Endothelial cell (in vitro differentiated cells): Measurements from ENCODE around the gene STK10. TPM values are rescaled to one million over a fixed set of nuclear protein-coding genes. Genes with fewer than 3 reads are reported as not detected.

Experiments used
- DNase-seq: peaks from one replicate; pipeline ENCODE4 v3.0.0; 2021; ENCODE audit warnings: low spot score
- H3K27ac Mint-ChIP-seq: one replicate; pipeline ENCODE4 v1.8.0; 2021; ENCODE audit warnings: mixed read lengths, inconsistent platforms; ENCODE audit not compliant: unreplicated experiment
- H3K27me3 Mint-ChIP-seq: one replicate; pipeline ENCODE4 v1.8.0; 2021; ENCODE audit warnings: mild to moderate bottlenecking, moderate library complexity, mixed read lengths, inconsistent platforms; ENCODE audit not compliant: unreplicated experiment
- H3K36me3 Mint-ChIP-seq: one replicate; pipeline ENCODE4 v1.8.0; 2021; ENCODE audit warnings: mild to moderate bottlenecking, low read depth, mixed read lengths, inconsistent platforms; ENCODE audit not compliant: unreplicated experiment
- H3K4me1 Mint-ChIP-seq: one replicate; pipeline ENCODE4 v1.8.0; 2021; ENCODE audit warnings: mild to moderate bottlenecking, mixed read lengths, inconsistent platforms; ENCODE audit not compliant: unreplicated experiment
- H3K4me3 Mint-ChIP-seq: one replicate; pipeline ENCODE4 v1.8.0; 2021; ENCODE audit warnings: mild to moderate bottlenecking, mixed read lengths, inconsistent platforms; ENCODE audit not compliant: unreplicated experiment
- H3K9me3 Mint-ChIP-seq: one replicate; pipeline ENCODE4 v1.8.0; 2021; ENCODE audit warnings: mixed read lengths, inconsistent platforms; ENCODE audit not compliant: unreplicated experiment
- total RNA-seq: library from RNA; stranded (reverse); fragmentation: NEBNext Ultra II Directional; extraction: Animal tissue kit (Norgen Biotek cat#: 25700); gene quantifications from one replicate; pipeline ENCODE4 v1.2.1, GENCODE V29; 2021; ENCODE audit not compliant: unreplicated experiment
- TF ChIP-seq, protein P1 (sequence below): fragments of 200-600 bp; sonication (generic); IDR thresholded peaks from one replicate; pipeline ENCODE4 v1.5.0; 2021; ENCODE audit warnings: antibody characterized with exemption; ENCODE audit not compliant: unreplicated experiment

STK10 gene
- total RNA-seq, 1 donor from 2014 or later, result 69.3 TPM

DNA sequence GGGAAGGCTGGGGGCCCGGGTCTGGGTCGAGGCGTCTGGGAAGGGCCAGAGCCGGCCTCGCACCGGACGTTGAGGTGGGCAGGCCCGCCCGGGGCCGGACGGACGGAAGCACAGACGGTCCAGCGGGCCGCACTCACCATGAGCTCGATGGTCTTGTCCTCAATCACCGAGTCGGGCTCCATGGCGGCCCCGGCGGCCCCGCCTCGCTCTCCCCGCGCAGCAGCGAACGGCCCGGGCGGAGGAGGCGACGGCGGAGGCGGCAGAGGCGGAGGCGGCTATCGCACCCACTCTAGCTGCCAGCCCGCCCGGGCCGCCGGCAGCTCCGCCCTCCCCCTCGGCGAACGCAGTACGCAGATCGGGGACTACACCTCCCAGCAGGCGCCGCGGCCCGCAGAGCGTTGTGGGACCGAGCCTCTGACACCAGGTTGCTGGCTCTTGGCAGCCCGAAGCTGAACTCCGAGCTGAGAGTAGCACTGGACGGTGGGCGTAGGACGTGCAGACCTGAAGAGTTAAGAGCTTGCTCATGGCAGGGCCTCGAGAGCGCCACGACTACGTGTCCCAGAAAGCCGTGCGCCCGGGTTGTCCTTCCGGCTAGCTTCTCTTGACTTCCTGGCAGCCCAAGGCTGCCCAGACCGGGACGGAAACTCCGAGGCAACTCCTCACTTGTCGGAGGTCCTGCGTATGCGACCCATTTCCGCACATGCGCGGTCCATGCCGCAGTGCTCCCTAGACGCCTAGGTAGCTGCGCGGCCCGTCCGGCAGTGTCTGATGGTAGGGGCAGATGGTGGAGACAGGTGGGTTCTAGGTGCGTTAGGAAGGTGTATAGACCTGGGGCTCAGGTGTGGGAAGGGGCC is 181.5 kb downstream of the STK10 start, which contains the start of gene FBXW11:
FBXW11 (minus strand) TSS at position 318 of the 854 bp plus-strand sequence; CDS start at position 182, 136 bp downstream.
- peaks cover 41% of the 10 kb centered on the region for H3K4me1 Mint-ChIP-seq
- peaks cover 13% of the 10 kb centered on the region for H3K27me3 Mint-ChIP-seq
- H3K27ac Mint-ChIP-seq, result peak within 1 kb of the TSS; percentile 94
- TF ChIP-seq, protein P1, sequence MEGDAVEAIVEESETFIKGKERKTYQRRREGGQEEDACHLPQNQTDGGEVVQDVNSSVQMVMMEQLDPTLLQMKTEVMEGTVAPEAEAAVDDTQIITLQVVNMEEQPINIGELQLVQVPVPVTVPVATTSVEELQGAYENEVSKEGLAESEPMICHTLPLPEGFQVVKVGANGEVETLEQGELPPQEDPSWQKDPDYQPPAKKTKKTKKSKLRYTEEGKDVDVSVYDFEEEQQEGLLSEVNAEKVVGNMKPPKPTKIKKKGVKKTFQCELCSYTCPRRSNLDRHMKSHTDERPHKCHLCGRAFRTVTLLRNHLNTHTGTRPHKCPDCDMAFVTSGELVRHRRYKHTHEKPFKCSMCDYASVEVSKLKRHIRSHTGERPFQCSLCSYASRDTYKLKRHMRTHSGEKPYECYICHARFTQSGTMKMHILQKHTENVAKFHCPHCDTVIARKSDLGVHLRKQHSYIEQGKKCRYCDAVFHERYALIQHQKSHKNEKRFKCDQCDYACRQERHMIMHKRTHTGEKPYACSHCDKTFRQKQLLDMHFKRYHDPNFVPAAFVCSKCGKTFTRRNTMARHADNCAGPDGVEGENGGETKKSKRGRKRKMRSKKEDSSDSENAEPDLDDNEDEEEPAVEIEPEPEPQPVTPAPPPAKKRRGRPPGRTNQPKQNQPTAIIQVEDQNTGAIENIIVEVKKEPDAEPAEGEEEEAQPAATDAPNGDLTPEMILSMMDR, result no peak
- no peaks in the 10 kb centered on the region for H3K9me3 Mint-ChIP-seq
- peak within 1 kb of the TSS; percentile 99 for H3K4me3 Mint-ChIP-seq
- peaks cover 7% of the 10 kb centered on the region for H3K36me3 Mint-ChIP-seq
- DNase-seq, result peak; percentile 85

DNA sequence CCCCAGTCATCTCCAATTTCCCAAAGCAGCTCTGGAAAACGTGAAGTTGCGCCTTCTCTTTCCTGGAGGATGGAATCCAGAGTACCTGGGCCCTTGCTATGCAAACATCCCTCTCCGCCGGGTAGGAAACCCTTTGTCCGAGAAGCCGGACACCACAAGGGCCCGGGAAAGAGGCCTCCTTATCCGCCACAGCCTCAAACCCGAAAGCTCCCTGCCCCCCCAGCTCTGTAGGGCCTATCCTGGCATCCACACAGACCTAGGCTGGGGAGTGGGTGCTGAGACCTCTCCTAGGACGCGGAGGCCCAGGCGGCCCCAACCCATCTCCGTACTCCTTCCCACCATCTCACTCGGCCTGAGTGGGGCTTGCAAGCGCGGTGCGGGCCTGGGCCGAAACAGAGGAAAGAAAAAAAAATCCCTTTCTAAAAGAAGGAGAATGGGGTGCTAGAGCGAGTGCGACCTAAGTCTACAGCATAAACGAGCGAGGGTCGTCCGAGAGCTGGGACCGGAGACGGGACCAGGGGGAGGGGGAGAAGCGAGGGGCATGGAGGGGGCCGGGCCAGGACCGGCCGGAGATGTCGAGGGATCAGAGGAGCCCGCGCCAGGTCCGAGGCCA is 182.2 kb downstream of the STK10 start:
- DNase-seq, result peak; percentile 52
- H3K4me1 Mint-ChIP-seq, result peaks cover 49% of the 10 kb centered on the region
- H3K27ac Mint-ChIP-seq, result peak overlapping the region; percentile 82
- no peaks in the 10 kb centered on the region for H3K9me3 Mint-ChIP-seq
- H3K27me3 Mint-ChIP-seq, result peaks cover 15% of the 10 kb centered on the region
- peaks cover 7% of the 10 kb centered on the region for H3K36me3 Mint-ChIP-seq
- H3K4me3 Mint-ChIP-seq, result peak overlapping the region; percentile 90
- TF ChIP-seq, protein P1, result no peak

DNA sequence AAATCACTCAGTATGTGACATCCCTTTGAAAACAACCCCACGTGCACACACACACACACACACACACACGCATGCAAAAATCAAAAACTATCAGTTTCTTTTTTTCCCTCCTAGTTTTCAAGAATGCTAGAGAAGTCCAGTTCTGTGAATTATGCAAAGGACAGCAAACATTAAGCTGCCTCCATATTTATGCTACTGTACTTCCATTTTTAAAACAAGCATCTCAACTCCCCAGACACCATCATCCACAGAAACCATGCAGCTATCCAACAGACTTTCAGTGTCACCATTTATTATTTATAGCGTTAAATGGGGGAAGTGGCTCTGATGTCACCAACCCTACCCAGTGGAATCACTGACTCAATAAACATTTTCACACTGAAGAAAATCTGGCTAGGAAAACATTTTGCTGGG is 183.2 kb downstream of the STK10 start:
- Mint-ChIP-seq H3K27ac (peak overlapping the region; percentile 82), H3K27me3 (peaks cover 15% of the 10 kb centered on the region), H3K4me1 (peaks cover 57% of the 10 kb centered on the region), H3K9me3 (no peaks in the 10 kb centered on the region), H3K4me3 (peak overlapping the region; percentile 90), H3K36me3 (peaks cover 7% of the 10 kb centered on the region)
- TF ChIP-seq, protein P1, result no peak
- DNase-seq, result no peak

DNA sequence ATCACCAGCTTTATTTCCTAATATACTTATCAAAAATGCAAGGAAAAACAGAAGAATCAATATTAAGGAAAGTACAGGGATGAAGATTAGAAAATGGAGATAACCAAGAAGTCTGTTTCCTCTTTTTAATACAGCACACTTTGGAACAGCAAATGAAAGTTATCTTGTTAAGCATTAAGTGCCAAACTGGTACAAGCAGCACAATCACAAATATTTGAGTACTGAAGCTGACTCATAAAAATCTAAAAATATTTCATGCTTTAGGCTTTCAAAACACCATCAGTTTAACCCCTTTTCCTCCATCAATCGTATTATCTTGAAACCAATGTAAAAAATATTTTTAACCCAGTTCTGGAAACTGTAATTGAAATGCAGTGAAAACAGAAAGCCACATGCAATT is 184.3 kb downstream of the STK10 start:
- no peak overlapping the region for H3K4me3 Mint-ChIP-seq
- H3K27ac Mint-ChIP-seq, result no peak overlapping the region
- TF ChIP-seq, protein P1, result no peak
- H3K9me3 Mint-ChIP-seq, result no peaks in the 10 kb centered on the region
- H3K4me1 Mint-ChIP-seq, result peaks cover 62% of the 10 kb centered on the region
- H3K27me3 Mint-ChIP-seq, result peaks cover 15% of the 10 kb centered on the region
- no peak for DNase-seq
- H3K36me3 Mint-ChIP-seq, result peaks cover 7% of the 10 kb centered on the region
